Measurements from ENCODE around the gene SDK1. TPM values are rescaled to one million over a fixed set of nuclear protein-coding genes. Genes with fewer than 3 reads are reported as not detected.

SDK1 gene
- total and polyA plus RNA-seq, 12 donors: 1.0 to 5.3 (median 3.2) TPM

DNA sequence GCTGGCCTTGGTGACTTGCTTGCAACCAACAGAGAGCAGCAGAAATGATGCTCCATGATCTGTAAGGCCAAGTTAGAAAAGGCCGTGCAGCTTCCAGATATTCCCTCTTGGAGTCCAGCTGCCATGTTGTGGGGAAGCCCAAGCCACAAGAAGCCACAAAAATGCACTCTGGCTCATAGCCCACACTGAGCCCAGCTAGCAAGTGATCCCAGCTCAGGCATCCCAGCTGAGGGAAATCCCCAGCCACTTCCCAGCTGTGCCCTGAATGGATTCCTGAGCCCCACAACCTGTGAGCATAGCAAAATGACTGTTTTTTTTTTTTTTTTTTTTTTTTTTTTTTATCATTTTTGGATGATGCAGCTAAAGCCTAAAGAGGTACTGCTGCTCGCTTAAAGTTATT is 11.1 kb upstream of the SDK1 start:
- Histone ChIP-seq H3K27ac (no peak overlapping the region), H3K36me3 (no peaks in the 10 kb centered on the region), H3K27me3 (peaks cover 0 to 15% (median 6%) of the 10 kb centered on the region in 7 donors), H3K4me3 (no peak overlapping the region), H3K9me3 (peaks cover 0 to 15% (median 4%) of the 10 kb centered on the region in 11 donors), H3K4me1 (no peaks in the 10 kb centered on the region)
- TF ChIP-seq, protein P1, sequence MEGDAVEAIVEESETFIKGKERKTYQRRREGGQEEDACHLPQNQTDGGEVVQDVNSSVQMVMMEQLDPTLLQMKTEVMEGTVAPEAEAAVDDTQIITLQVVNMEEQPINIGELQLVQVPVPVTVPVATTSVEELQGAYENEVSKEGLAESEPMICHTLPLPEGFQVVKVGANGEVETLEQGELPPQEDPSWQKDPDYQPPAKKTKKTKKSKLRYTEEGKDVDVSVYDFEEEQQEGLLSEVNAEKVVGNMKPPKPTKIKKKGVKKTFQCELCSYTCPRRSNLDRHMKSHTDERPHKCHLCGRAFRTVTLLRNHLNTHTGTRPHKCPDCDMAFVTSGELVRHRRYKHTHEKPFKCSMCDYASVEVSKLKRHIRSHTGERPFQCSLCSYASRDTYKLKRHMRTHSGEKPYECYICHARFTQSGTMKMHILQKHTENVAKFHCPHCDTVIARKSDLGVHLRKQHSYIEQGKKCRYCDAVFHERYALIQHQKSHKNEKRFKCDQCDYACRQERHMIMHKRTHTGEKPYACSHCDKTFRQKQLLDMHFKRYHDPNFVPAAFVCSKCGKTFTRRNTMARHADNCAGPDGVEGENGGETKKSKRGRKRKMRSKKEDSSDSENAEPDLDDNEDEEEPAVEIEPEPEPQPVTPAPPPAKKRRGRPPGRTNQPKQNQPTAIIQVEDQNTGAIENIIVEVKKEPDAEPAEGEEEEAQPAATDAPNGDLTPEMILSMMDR (IDR thresholded peaks at IDR 0.05): no peak
- intact Hi-C loops (cut with DNase I): loop anchor here in 3 of 10 donors (10.0 kb wide), 2 partner anchors 405 to 605 kb away; no protein-coding TSS in a partner anchor
- DNase-seq (no peak), ATAC-seq (no peak)
- 90 to 91% methylated on average over 2 of the region's 2 CpGs for WGBS, 2 donors

DNA sequence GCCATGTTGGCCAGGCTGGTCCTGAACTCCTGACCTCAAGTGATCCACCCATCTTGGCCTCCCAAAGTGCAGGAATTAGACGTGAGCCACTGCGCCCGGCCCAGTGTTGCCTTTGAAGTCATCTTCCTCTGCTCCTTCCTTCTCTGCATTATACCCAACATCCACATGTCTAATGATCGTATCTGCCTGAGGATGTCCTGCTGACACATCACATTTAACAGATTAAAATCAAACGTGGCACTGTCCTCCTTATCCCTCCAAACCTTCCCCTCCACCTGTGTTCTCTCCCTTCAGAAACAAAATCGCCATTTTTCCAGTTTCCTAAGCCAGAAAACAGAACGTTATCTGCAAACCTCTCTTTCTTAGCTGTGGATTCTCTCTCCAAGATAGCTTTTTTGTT is 8.4 kb upstream of the SDK1 start:
- H3K36me3 ChIP-seq: no peaks in the 10 kb centered on the region
- intact Hi-C loops (cut with DNase I): loop anchor here in 3 of 10 donors (10.0 kb wide), 2 partner anchors 408 to 602 kb away; no protein-coding TSS in a partner anchor
- no peak overlapping the region for H3K27ac ChIP-seq
- TF ChIP-seq, protein P1 (IDR thresholded peaks at IDR 0.05): no peak
- no peaks in the 10 kb centered on the region for H3K4me1 ChIP-seq
- DNase-seq (no peak), ATAC-seq (no peak)
- H3K9me3 ChIP-seq: peaks cover 0 to 12% (median 4%) of the 10 kb centered on the region in 11 donors
- no peak overlapping the region for H3K4me3 ChIP-seq
- H3K27me3 ChIP-seq: peaks cover 0 to 15% (median 6%) of the 10 kb centered on the region in 7 donors
- WGBS, 2 donors: 70 to 83% methylated on average over 7 of the region's 7 CpGs

DNA sequence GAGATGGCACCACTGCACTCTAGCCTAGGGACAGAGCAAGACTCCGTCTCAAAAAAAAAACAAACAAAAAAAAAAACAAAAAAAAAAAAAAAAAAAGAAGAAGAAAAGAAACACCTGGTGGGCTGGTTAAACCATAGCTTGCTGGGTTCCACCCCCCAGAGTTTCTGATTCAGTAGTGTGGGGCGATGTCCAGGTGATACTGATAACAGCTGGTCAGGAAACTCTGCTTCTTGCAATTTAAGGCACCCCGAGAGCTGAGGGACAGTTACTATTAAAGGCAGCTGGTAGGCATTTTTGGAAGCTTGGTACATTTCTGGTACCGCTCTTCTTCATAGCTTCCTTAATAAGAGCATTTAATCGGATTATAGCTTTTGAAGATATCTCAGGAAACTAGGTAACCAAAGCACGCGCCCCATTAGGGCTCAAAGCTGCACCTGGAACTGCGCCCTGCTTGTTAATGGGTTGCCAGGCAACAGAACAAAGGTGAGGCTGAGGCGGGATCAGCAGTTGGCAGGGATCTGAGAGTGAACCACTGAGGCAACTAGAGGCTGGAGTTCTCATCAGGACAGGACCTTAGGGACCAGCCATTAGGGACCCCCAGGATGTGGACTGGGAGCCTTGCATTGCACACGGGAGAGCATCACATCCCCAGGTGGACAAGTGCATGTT is 6.5 kb upstream of the SDK1 start:
- 70 to 76% methylated on average over 10 of the region's 10 CpGs for WGBS, 2 donors
- intact Hi-C loops (cut with DNase I): loop anchor here in 5 of 10 donors (5.0 to 10.0 kb wide), 3 partner anchors 410 to 603 kb away; no protein-coding TSS in a partner anchor
- TF ChIP-seq, protein P1 (IDR thresholded peaks at IDR 0.05): no peak

DNA sequence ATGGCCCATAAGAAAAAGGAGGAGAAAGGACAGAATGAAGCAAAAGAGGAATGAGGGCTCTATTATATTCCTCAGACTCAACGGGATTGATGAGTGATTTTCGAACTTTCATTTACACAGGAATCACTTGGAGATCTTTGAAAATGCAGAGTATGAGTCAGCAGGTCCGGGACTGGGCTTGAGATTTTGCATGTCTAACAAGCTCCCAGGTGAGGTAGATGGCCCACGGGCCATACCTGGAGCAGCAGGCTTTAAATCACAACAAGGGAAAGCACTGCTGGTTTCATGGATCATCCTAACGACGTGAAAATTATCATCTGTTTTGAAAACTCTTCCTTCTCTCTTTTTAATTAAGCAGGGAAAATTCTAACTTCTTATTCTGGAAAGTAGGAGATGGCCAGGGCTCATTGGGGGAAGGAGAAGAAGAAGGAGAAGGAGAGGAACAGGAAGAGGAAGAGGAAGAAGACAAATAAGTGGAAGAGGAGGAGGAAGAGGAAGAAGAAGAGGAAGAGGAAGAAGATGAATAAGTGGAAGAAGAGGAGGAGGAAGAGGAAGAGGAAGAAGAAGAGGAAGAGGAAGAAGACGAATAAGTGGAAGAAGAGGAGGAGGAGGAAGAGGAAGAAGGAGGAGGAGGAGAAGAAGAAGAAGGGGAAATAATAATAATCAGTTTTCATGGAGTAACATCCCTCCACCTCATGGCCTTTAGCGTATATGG is 3.8 kb upstream of the SDK1 start:
- H3K36me3 ChIP-seq: no peaks in the 10 kb centered on the region
- intact Hi-C loops (cut with DNase I): loop anchor here in 5 of 10 donors (5.0 to 10.0 kb wide), 3 partner anchors 412 to 600 kb away; no protein-coding TSS in a partner anchor
- H3K9me3 ChIP-seq: no peaks in the 10 kb centered on the region
- peaks cover 0 to 36% (median 21%) of the 10 kb centered on the region in 7 donors for H3K27me3 ChIP-seq
- 76 to 79% methylated on average over 8 of the region's 8 CpGs for WGBS, 2 donors
- no peak overlapping the region for H3K27ac ChIP-seq
- no peak for ATAC-seq
- TF ChIP-seq, protein P1 (IDR thresholded peaks at IDR 0.05): no peak
- DNase-seq: no peak
- peaks cover 0 to 16% (median 9%) of the 10 kb centered on the region in 9 donors for H3K4me1 ChIP-seq
- H3K4me3 ChIP-seq: no peak overlapping the region

More for the DNA sequence above, 6.5 kb upstream of the SDK1 start:
- DNase-seq (no peak), ATAC-seq (no peak)
- Histone ChIP-seq H3K4me1 (no peaks in the 10 kb centered on the region), H3K36me3 (no peaks in the 10 kb centered on the region), H3K27me3 (peaks cover 0 to 28% (median 13%) of the 10 kb centered on the region in 7 donors), H3K27ac (no peak overlapping the region), H3K9me3 (peaks cover 0 to 9% (median 4%) of the 10 kb centered on the region in 11 donors), H3K4me3 (no peak overlapping the region)

All from heart right ventricle (tissue), 16 donors.